Measurements from ENCODE around the gene PMAIP1. TPM values are rescaled to one million over a fixed set of nuclear protein-coding genes. Genes with fewer than 3 reads are reported as not detected.
A peak's percentile ranks its signal among the peaks of the same experiment; 100 is the strongest.

The PMAIP1 gene
- polyA plus RNA-seq, 1 of the 3 experiments (the other 2 are of a cell fraction), result 76.9 TPM

GRCh38 chr18:59861009-59861408, 38.8 kb upstream of the PMAIP1 start:
- Histone ChIP-seq H3K79me2 (ENCODE audit: insufficient read depth) (no peaks in the 10 kb centered on the region), H4K20me1 (ENCODE audit: insufficient read depth) (no peaks in the 10 kb centered on the region), H3K9ac (no peak overlapping the region), H2AFZ (ENCODE audit: low read depth) (no peak overlapping the region), H3K27ac (ENCODE audit: low read depth in 2 of 2, low read length in 1 of 2) (no peak overlapping the region), H3K9me3 (no peaks in the 10 kb centered on the region), H3K9me2 (no peaks in the 10 kb centered on the region), H3K36me3 (replicated peaks in 1 of 2; ENCODE audit: control insufficient read depth in 1 of 2, insufficient read depth in 2 of 2, low read length in 1 of 2) (no peaks in the 10 kb centered on the region), H3K4me3 (ENCODE audit: low read depth in 2 of 2, low read length in 1 of 2) (no peak overlapping the region), H3K27me3 (ENCODE audit: insufficient read depth) (no peaks in the 10 kb centered on the region), H3K4me2 (no peak overlapping the region), H3F3A (replicated peaks; ENCODE audit: insufficient read depth) (peaks cover 11% of the 10 kb centered on the region), H3K4me1 (ENCODE audit: control insufficient read depth in 1 of 2, insufficient read depth in 2 of 2, low read depth in 1 of 2, low read length in 1 of 2) (no peaks in the 10 kb centered on the region)
- TF ChIP-seq FOSL2 (IDR thresholded peaks at IDR 0.05; ENCODE audit: borderline replicate concordance, low read depth) (0 out of 2 replicates have a peak, but pooled peaks have one; percentile 18), TEAD4 (IDR thresholded peaks at IDR 0.05; ENCODE audit: borderline replicate concordance, insufficient read depth) (no peak), RAD21 (IDR thresholded peaks at IDR 0.05; ENCODE audit: low read length) (no peak), EP300 (IDR thresholded peaks at IDR 0.05; ENCODE audit: borderline replicate concordance in 1 of 2, low read depth in 1 of 2, low read length in 1 of 2) (no peak)
- DNase-seq, result no peak
- 40% methylated on average over 3 of the region's 4 CpGs for WGBS (ENCODE audit: low lambda C conversion rate)
- ChIA-PET CTCF (interaction anchor here (1.4 to 1.8 kb wide), 2 partner anchors 24 to 688 kb away, joined by 3 to 5 read pairs; no protein-coding TSS in a partner anchor), POLR2A (no interaction called here)

- no peak for DNase-seq
- no peaks in the 10 kb centered on the region for H3K79me2 ChIP-seq (ENCODE audit: insufficient read depth)
- 89% methylated on average over 7 of the region's 7 CpGs for WGBS (ENCODE audit: low lambda C conversion rate)
- H3F3A ChIP-seq (replicated peaks; ENCODE audit: insufficient read depth), result peaks cover 7% of the 10 kb centered on the region
- no peaks in the 10 kb centered on the region for H3K9me2 ChIP-seq
- H2AFZ ChIP-seq (ENCODE audit: low read depth), result no peak overlapping the region
- H3K4me3 ChIP-seq (ENCODE audit: low read depth in 2 of 2, low read length in 1 of 2), result no peak overlapping the region
- no peaks in the 10 kb centered on the region for H3K36me3 ChIP-seq (replicated peaks in 1 of 2; ENCODE audit: control insufficient read depth in 1 of 2, insufficient read depth in 2 of 2, low read length in 1 of 2)
- no peaks in the 10 kb centered on the region for H3K9me3 ChIP-seq
- no peaks in the 10 kb centered on the region for H3K27me3 ChIP-seq (ENCODE audit: insufficient read depth)
- POLR2A ChIA-PET, result no interaction called here
- no peak overlapping the region for H3K27ac ChIP-seq (ENCODE audit: low read depth in 2 of 2, low read length in 1 of 2)
- no peaks in the 10 kb centered on the region for H4K20me1 ChIP-seq (ENCODE audit: insufficient read depth)
- CTCF ChIA-PET, result interaction anchor here (1.4 kb wide), 1 partner anchor 687 kb away, joined by 3 read pairs; no protein-coding TSS in a partner anchor
- TF ChIP-seq MXI1 (IDR thresholded peaks at IDR 0.05; ENCODE audit: low read depth, low read length), result no peak
- no peak for TF ChIP-seq RCOR1 (IDR thresholded peaks at IDR 0.05; ENCODE audit: low read length)
- TF ChIP-seq YY1 (IDR thresholded peaks at IDR 0.05; ENCODE audit: low read depth), result no peak
- no peak for TF ChIP-seq TEAD4 (IDR thresholded peaks at IDR 0.05; ENCODE audit: borderline replicate concordance, insufficient read depth)
- TF ChIP-seq FOXJ3 (CRISPR knock-in tag; IDR thresholded peaks at IDR 0.05), result no peak
- TF ChIP-seq TAF1 (IDR thresholded peaks at IDR 0.05; ENCODE audit: borderline replicate concordance, low read depth, low read length), result no peak
- no peak for TF ChIP-seq IRF3 (IDR thresholded peaks at IDR 0.05; ENCODE audit: low read depth, low read length)
- no peak for TF ChIP-seq USF1 (IDR thresholded peaks at IDR 0.05; ENCODE audit: borderline replicate concordance, low read depth)
- TF ChIP-seq RAD21 (IDR thresholded peaks at IDR 0.05; ENCODE audit: low read length), result no peak
- TF ChIP-seq FOXM1 (IDR thresholded peaks at IDR 0.05; ENCODE audit: low read depth), result no peak
- no peak overlapping the region for H3K9ac ChIP-seq
- H3K4me2 ChIP-seq, result no peak overlapping the region
- H3K4me1 ChIP-seq (ENCODE audit: control insufficient read depth in 1 of 2, insufficient read depth in 2 of 2, low read depth in 1 of 2, low read length in 1 of 2), result no peaks in the 10 kb centered on the region
Observed at GRCh38 chr18:59861963-59862819, 37.6 kb upstream of the PMAIP1 start.
